Tongue (tissue), 2 donors: Measurements from ENCODE around the gene CNOT6L. TPM values are rescaled to one million over a fixed set of nuclear protein-coding genes. Genes with fewer than 3 reads are reported as not detected.
"Not testable (repeated sequence)": the region's sequence is repeated elsewhere in the genome, so short reads cannot be mapped to it uniquely, and the experiment has no call there.

Experiments used
- DNase-seq: peaks from one replicate; pipeline ENCODE4 v3.0.0-alpha.2; 2015
- total RNA-seq: library from RNA; depleted of rRNA; stranded (reverse); fragments of >200 nt; gene quantifications from one replicate; pipeline ENCODE4 v1.2.3, GENCODE V29; 2014

CNOT6L gene
- total RNA-seq: 49.4 TPM

- DNase-seq: peak; percentile 82
Measured at GRCh38 chr4:77818602-77819403, at the start of gene CNOT6L. TSS of gene CNOT6L (minus strand) at chr4:77819368. CDS start at chr4:77819308, 60 bp downstream.

DNA sequence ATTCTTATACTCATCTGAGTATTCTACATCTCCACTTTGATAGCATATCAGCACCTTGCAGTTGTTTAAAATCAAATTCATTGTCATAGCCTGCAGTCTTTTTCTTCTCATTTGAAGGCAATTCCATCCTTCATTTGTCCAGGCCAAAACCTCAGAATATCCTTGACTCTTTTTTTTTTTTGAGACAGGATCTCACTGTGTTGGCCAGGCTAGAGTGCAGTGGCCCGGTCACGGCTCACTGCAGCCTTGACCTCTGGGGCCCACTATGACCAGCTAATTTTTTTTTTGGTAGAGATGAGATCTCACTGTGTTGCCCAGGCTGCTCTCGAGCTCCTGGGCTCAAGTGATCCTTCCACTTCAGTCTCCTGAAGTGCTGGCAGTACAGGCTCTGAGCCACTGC, 46.1 kb upstream of the CNOT6L start:
- no peak for DNase-seq

DNA sequence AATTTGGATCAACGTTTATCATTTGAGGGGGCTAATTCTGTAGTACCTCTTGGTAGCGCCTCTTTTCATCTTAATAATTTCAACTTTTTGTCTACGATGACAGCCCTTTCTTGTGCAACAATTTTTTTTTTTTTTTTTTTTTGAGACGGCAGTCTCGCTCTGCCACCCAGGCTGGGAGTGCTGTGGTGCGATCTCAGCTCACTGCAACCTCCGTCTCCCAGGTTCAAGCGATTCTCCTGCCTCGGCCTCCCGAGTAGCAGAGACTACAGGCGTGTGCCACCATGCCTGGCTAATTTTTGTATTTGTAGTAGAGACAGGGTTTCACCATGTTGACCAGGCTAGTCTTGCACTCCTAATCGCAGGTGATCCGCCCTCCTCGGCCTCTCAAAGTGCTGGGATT, 44.2 kb upstream of the CNOT6L start:
- DNase-seq: not testable (repeated sequence)

DNA sequence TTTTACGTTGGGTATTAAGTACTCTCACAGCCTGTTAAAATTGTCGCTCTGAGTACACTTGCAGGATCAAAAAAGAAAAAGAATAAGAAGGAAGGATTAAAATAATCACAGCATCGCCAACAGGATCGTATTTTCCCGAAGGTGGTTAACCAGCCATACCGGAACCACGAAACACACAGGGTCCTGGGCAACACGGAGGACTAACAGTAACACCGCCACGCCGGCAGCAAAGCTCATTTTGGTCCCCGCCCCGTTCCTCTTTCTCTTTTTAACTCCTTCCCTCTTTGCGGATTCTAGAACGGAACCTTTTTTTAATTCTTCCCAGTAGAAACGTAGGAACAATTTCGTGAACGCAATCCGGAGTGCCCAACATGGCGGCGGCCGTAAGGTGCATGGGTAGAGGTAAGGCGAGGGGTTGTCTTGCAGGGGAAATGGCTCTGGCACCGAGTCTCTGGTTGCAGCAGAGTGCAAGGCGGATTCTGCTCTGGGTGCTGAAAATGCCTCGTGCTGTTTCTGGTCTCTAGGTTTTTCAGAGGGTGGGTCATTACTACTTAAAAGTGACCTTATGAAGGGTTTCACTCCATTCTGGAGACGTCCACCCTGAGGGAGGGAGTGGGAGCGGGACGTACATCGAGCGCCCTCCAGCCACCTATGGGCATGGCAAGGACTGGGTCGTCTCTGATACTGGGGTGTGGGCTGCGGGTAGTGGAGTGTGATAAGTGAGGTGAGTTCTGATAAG, 43.5 kb upstream of the CNOT6L start, which contains the start of gene MRPL1:
TSS of gene MRPL1 (plus strand) at position 353 of the 739 bp plus-strand sequence. CDS start at position 372, 19 bp downstream.
- DNase-seq: peak; percentile 98

DNA sequence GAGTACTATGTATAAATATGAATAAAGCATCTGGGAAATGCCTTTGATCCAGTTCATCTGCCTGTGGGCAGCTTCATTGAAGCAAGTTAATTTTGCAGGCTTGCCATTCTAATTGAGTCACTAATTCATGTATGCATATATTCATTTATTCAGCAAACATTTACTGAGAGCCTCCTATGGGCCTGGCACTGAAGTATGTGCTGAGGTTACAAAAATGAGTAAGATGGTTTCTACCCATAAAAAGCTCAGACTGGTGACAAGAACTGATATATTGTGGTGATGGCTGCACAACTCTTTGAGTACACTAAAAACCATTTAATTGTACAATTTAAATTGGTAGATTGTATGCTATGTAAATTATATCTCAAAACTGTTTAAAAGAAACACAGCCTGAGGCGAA, 42.3 kb upstream of the CNOT6L start:
- no peak for DNase-seq

- DNase-seq: no peak
Measured at GRCh38 chr4:77859256-77859655, 40.1 kb upstream of the CNOT6L start.

- DNase-seq: no peak
Measured at GRCh38 chr4:77856152-77856551, 37.0 kb upstream of the CNOT6L start.

GRCh38 chr4:77854431-77855111, 35.4 kb upstream of the CNOT6L start:
- no peak for DNase-seq

DNA sequence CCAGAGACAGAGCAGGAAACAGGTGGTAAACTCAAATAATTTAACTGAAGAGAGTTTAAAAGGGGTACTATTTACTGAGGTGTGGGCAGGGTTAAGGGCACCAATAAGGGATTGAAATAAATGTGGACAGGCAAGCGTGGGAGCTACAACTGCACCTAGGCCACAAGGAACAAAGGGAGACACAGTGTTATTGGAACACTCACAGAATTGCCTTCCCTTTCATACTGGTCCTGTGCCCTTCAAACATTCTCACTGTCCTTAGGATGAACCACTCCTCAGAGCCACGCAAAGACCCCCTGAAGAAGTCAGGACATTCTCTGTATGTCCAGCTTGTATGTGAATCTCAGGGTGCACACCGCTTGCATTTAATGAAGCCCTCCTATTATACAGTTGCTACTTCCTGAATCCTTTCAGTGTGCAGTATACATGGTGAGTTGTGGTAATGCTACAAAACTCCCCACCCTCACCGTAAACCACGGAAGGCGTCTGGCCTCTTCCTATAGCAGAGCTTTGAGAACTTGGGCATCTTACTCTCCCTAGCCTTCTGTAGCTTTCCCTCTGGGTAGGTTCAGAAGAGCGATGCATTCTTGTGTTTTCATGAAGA, 33.8 kb upstream of the CNOT6L start:
- no peak for DNase-seq

DNA sequence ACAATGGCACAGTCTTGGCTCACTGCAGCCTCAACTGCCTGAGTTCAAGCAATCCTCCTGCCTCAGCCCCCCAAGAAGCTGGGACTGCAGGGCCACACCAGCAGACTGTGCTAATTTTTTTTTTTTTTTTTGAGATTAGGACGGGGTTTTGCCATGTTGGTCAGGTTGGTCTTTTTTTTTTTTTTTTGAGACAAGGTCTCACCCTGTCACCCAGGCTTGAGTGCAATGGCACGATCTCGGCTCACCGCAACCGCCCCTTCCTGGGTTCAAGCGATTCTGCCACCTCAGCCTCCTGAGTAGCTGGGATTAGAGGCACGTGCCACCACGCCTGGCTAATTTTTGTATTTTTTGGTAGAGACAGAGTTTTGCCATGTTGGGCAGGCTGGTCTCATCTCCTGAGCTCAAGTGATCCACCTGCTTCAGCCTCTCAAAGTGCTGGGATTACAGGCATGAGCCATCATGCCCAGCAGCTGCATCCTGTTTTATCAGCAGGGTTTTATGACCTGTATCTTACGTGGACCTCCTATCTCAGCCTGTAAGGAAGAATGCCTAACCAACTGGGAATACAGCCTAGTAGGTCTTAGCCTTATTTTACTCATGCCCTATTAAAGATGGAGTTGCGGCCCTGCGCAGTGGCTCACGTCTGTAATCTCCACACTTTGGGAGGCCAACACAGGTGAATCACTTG, 30.3 kb upstream of the CNOT6L start:
- no peak for DNase-seq

DNA sequence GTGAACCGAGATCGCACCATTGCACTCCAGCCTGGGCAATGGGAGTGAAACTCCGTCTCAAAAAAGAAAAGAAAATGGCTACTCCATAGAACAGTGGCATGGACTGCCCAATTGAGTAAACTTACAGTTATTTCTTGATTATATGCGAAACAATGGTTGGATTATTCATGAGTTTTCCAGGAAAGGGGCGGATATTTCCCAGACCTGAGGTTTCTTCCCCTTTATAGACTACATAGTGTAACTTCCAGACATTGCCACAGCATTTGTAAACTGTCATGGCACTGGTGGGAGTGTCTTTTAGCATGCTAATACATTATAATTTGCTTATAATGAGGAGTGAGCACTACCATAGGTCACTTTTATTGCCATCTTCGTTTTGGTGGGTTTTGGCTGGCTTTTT, 29.3 kb upstream of the CNOT6L start:
- no peak for DNase-seq

DNA sequence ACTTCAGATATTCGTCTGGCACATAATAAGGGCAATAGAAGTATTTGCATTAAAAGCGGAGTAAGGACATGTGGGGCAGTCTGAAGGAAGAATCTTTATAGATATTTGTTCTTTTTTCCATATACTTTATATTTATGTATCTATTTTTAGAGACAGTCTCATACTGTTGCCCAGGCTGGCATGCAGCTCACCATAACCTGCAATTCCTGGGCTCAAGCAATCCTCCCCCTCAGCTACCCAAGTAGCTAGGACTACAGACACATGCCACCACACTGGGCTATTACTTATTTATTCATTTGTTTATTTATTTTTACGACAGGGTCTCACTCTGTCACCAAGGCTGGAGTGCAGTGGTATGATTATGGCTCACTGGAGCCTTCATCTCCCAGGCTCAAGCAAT, 26.8 kb upstream of the CNOT6L start:
- DNase-seq: no peak

GRCh38 chr4:77845400-77845799, 26.2 kb upstream of the CNOT6L start:
- no peak for DNase-seq

GRCh38 chr4:77844363-77844762, 25.2 kb upstream of the CNOT6L start:
- DNase-seq: no peak

GRCh38 chr4:77843628-77844027, 24.5 kb upstream of the CNOT6L start:
- no peak for DNase-seq

GRCh38 chr4:77834403-77834802, 15.2 kb upstream of the CNOT6L start:
- DNase-seq: no peak

GRCh38 chr4:77833126-77833724, 14.1 kb upstream of the CNOT6L start:
- DNase-seq: no peak

- no peak for DNase-seq
Measured at GRCh38 chr4:77827343-77827742, 8.2 kb upstream of the CNOT6L start.

GRCh38 chr4:77826275-77826674, 7.1 kb upstream of the CNOT6L start:
- DNase-seq: no peak

- DNase-seq: no peak
Measured at GRCh38 chr4:77821775-77822174, 2.6 kb upstream of the CNOT6L start.
